NCI-H1417 treated with DMSO at 0.1 percent for 48 hours (cell line): ENCODE measurements around the gene COL25A1.

Experiments used
- DNase-seq: peaks from one replicate; lab custom pipeline; 2025; lab: John Stamatoyannopoulos, UW

Gene COL25A1

GRCh38 chr4:109214622-109215301 lies 87.7 kb downstream of the COL25A1 start:
- DNase-seq = no peak

GRCh38 chr4:109213056-109213455 lies 89.4 kb downstream of the COL25A1 start:
- DNase-seq = no peak

GRCh38 chr4:109211671-109212070 lies 90.8 kb downstream of the COL25A1 start:
- DNase-seq = no peak

DNA sequence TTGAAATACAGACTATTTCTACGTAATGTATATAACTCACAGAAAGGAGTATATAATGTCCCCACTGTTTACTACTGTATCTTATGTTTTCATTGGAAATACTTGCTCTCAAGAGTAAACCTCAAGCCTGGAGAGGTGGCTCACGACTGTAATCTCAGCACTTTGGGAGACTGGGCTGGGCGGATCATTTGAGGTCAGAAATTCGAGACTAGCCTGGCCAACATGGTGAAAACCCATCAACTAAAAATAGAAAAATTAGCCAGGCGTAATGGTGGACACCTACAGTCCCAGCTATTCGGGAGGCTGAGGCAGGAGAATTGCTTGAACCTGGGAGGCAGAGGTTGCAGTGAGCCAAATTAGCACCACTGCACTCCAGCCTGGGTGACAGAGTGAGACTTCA lies 92.8 kb downstream of the COL25A1 start:
- no peak for DNase-seq

- DNase-seq = no peak
Measured at GRCh38 chr4:109207898-109208297, 94.6 kb downstream of the COL25A1 start.

- DNase-seq = peak; percentile 29
Measured at GRCh38 chr4:109207061-109207460, 95.4 kb downstream of the COL25A1 start.

GRCh38 chr4:109206620-109207019 lies 95.8 kb downstream of the COL25A1 start:
- no peak for DNase-seq

GRCh38 chr4:109205186-109205585 lies 97.3 kb downstream of the COL25A1 start:
- no peak for DNase-seq

- no peak for DNase-seq
Measured at GRCh38 chr4:109199585-109199984, 102.9 kb downstream of the COL25A1 start.

DNA sequence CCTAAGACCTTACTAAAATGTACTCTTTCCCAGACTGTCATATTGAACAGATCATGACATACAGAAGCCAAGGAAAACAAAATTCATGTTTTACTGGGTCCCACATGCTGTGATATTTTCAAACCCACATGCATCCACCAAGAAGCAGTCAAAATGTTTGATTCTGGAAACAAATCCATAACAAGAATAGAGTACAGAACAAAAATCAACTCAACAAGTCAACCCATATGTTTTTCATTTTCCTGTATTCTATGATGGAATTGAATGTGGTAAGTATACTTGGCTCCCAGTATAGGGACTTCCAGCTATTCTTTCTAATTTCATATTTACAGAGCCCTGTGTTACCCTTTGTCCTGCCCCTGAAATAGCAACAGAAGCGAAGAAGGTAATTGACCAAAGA lies 106.8 kb downstream of the COL25A1 start:
- DNase-seq = no peak

GRCh38 chr4:109191216-109191615 lies 111.2 kb downstream of the COL25A1 start:
- DNase-seq = no peak

GRCh38 chr4:109186458-109186945 lies 116.0 kb downstream of the COL25A1 start:
- DNase-seq = no peak

DNA sequence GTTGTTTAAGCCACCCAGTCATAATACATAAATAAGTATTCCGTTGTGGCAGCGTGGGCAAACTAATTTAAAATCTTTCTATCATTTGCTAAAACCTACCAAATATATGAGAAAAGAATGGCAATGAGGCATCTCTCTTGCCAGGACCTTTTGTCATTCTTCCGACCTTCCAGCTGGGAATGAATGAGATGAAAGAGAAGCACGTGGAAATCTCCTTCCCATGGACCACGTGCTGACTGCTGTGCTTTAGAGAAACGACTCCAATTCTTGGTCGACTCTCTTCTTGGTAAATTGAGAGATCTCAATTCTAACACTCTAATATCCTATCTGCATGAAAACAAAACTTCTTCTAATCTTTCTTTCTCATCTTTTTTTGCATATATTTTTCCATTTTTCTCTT lies 116.5 kb downstream of the COL25A1 start:
- no peak for DNase-seq

DNA sequence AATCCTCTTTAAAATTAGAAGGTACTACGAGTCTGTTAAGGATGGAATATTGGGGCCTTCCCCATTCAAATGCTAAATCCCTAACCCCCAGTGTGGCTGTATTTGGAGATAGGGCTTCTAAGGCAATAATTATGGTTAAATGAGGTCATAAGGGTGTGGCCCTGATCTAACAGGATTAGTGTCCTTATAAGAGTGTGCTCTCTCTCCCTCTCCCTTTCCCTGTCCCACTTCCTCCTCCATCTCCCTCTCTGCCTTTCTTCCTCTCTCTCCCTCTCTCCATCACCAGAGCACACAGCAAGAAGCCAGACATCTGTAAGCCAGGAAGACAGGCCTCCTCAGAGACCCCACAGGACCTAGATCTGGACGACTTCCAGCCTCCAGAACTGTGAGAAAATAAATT lies 116.9 kb downstream of the COL25A1 start:
- DNase-seq = no peak

GRCh38 chr4:109184491-109184961 lies 117.9 kb downstream of the COL25A1 start:
- no peak for DNase-seq

DNA sequence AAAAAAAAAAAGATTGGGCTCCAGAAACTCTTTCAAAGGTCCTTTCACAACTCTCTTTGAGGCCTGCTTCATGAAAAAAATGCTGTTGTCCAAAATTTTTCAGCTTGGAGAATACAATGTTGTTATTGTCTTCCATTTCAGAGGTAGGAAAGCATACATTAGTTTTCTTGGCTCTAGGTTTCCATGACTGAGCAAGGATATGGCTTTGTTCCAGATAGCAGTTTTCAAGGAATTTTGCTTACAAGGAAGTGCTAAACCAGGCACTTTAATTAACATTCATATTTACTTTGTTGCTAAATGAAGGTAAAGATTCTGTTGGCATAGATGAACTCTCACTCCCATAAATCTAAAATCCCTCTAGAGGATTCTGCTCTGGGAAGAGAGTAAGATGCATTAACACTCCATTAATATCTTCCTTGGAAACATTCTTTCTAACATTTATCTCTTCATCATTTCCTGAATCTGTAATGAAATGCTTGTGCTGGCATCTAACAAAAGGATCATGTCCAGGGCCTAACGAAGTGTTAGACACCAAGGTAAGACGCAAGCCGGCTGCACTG lies 118.4 kb downstream of the COL25A1 start:
- no peak for DNase-seq

DNA sequence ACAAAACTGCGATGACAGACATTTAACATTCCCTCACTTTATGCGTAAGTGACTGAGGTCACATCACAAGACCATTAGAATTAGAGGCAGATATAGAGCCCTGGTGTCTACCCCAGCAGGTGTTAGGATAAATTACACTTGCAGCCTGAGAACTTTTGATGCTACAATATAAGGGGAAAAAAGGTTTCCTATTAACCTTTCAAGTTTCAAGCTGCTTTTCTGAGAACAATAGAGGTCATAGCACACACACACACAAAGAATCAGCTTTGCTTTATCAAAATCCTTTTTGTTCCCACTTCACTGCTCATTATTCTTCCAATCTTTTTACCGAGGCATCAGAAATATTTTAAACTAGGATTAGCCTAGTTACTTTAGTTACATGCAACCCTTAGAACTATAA lies 119.8 kb downstream of the COL25A1 start:
- no peak for DNase-seq

- DNase-seq = no peak
Measured at GRCh38 chr4:109179061-109179460, 123.4 kb downstream of the COL25A1 start.

- no peak for DNase-seq
Measured at GRCh38 chr4:109177096-109177810, 125.2 kb downstream of the COL25A1 start.

DNA sequence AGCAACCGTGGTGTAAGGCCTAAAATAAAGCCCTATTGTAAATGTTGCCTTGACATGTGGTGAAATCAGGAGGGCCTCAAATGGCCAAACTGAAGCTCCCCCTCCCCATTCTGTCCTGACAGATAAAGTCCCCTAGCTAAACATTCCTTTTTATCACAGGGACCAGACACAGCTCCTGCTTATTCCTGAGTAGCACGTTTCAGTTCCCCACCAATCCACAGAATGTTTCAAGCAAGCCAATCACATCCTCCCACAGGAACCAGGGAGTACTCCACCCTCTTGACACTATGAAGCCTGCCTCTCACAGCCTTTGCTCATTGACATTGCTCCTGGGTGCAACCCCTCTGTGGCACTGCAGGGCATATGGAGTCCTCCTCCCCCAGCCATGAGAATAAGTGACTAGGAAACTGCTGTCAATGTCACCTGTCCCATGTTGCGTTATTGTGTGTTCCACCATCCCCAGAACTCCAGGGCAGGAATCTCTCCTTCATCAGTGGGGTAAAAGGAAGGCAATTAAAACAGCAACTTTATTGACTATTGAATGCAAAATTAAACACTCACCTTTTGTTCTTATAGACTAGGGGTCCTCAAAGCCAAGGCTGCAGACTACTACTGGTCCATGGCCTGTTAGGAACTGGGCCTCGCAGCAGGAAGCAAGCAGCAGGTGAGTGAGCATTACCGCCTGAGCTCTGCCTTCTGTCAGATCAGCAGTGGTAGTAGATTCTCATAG lies 128.1 kb downstream of the COL25A1 start:
- DNase-seq = no peak

DNA sequence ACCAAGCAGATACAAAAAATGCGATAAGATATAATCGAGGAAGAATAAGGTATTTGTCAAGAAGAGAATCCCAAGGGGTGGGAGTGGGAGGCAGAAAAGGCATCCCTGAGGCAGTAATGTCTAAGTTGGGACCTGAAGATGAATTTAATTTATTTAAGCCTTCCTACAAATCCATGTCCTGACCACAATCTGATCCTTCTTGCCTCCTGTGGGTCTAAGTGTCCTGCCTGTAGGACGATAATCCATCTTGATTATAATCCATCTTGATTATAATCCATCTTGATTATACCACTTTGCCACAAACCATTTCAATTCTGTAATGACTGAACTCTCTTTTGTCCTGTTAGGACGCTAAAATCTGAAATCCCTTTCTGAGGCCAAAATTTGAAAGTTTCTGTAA lies 130.2 kb downstream of the COL25A1 start:
- DNase-seq = no peak

GRCh38 chr4:109171070-109171469 lies 131.4 kb downstream of the COL25A1 start:
- DNase-seq = no peak
